Progenitor cell of endocrine pancreas (in vitro differentiated cells): ENCODE results near the gene CNIH2. TPM values are rescaled to one million over a fixed set of nuclear protein-coding genes. Genes with fewer than 3 reads are reported as not detected.
A peak's percentile ranks its signal among the peaks of the same experiment; 100 is the strongest.

Experiments
- DNase-seq: peaks from one replicate; pipeline ENCODE4 v3.0.0; 2021; ENCODE audit warnings: low spot score; ENCODE audit not compliant: unreplicated experiment
- H3K27ac Mint-ChIP-seq: 2 replicates; pipeline ENCODE4 v1.8.0; 2021; ENCODE audit warnings: mild to moderate bottlenecking, moderate library complexity, mixed read lengths
- H3K27me3 Mint-ChIP-seq: 2 replicates; pipeline ENCODE4 v1.8.0; 2021; ENCODE audit warnings: mixed read lengths
- H3K36me3 Mint-ChIP-seq: 2 replicates; pipeline ENCODE4 v1.8.0; 2022; ENCODE audit warnings: mixed read lengths; ENCODE audit not compliant: insufficient read depth
- H3K4me1 Mint-ChIP-seq: 2 replicates; pipeline ENCODE4 v1.8.0; 2021; ENCODE audit warnings: low read depth, mixed read lengths
- H3K4me3 Mint-ChIP-seq: 2 replicates; pipeline ENCODE4 v1.8.0; 2021; ENCODE audit warnings: low read depth, mild to moderate bottlenecking, moderate library complexity, mixed read lengths
- H3K9me3 Mint-ChIP-seq: 2 replicates; pipeline ENCODE4 v1.8.0; 2021; ENCODE audit warnings: low read depth, mixed read lengths
- total RNA-seq: library from RNA; stranded (reverse); gene quantifications from 2 replicates; pipeline ENCODE4 v1.2.1, GENCODE V29; 2021
- TF ChIP-seq, protein P1 (sequence below): fragments of 200-600 bp; sonication (generic); IDR thresholded peaks from one replicate; pipeline ENCODE4 v1.5.0; 2021; ENCODE audit warnings: antibody characterized with exemption, mild to moderate bottlenecking; ENCODE audit not compliant: unreplicated experiment

The CNIH2 gene
- total RNA-seq, 1 donor from 2014 or later = 21.3 TPM

DNA sequence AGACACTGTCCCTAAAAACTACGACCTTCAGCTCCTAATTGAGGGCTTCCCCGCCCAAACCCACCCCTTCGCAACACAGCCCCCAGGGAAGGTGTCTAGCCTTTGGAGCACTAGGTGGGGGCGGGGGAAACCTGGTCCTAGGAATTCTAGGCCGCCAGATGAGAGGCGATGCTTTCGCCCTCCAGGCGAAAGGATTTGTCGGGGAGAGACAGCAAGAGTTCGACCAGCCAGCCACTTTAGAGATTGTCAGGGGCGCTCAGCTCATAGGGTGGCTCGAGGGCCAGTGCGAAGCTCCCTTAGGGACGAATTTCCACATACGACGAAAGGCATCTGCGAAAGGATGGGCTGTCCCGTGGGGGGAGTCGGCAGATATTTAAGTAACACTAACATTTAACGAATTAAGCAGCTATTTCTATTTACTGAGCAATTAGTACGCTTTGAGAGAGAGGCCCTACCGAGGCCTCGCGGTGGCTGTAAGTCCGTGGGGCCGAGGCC lies 33.5 kb downstream of the CNIH2 start:
- no peak for DNase-seq
- H3K4me3 Mint-ChIP-seq = peak overlapping the region; percentile 88

DNA sequence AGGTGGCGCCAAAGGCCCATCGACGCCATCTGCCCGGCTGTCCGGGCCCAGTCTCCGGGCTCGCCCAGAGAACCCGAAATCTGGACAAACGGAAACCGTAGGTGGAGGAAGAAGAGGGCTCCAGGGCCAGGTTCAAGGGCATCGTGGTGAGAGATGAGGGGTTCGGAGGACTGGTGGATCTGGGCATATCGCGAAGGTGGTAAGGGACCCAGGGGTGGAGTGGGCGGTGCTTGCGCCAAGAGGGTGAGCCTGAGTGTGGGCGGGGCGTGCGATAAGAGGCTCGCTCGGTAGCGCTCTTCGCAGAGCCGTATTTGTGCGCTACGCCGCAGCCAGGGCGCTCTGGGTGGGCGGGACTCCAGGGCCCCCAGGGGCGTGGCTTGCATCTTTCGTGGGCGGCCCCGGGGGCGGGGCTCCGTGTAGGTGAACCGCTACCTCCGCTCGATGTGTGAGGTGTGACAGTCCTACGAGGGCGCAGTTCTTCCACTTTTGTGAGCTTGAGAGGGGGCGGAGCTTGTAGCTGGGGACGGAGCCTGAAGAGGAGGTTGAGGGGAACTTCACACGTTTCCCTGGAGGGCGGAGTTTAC lies 34.1 kb downstream of the CNIH2 start:
- peak; percentile 68 for DNase-seq
- H3K9me3 Mint-ChIP-seq = no peaks in the 10 kb centered on the region
- TF ChIP-seq, protein P1, sequence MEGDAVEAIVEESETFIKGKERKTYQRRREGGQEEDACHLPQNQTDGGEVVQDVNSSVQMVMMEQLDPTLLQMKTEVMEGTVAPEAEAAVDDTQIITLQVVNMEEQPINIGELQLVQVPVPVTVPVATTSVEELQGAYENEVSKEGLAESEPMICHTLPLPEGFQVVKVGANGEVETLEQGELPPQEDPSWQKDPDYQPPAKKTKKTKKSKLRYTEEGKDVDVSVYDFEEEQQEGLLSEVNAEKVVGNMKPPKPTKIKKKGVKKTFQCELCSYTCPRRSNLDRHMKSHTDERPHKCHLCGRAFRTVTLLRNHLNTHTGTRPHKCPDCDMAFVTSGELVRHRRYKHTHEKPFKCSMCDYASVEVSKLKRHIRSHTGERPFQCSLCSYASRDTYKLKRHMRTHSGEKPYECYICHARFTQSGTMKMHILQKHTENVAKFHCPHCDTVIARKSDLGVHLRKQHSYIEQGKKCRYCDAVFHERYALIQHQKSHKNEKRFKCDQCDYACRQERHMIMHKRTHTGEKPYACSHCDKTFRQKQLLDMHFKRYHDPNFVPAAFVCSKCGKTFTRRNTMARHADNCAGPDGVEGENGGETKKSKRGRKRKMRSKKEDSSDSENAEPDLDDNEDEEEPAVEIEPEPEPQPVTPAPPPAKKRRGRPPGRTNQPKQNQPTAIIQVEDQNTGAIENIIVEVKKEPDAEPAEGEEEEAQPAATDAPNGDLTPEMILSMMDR = peak; percentile 75
- peaks cover 2% of the 10 kb centered on the region for H3K4me1 Mint-ChIP-seq
- H3K27me3 Mint-ChIP-seq = peaks cover 50% of the 10 kb centered on the region
- H3K36me3 Mint-ChIP-seq = no peaks in the 10 kb centered on the region
- H3K27ac Mint-ChIP-seq = peak overlapping the region; percentile 98
- H3K4me3 Mint-ChIP-seq = peak overlapping the region; percentile 88

More for the DNA sequence above, 33.5 kb downstream of the CNIH2 start:
- Mint-ChIP-seq H3K9me3 (no peaks in the 10 kb centered on the region), H3K36me3 (no peaks in the 10 kb centered on the region), H3K27me3 (peaks cover 51% of the 10 kb centered on the region), H3K27ac (peak overlapping the region; percentile 98), H3K4me1 (peaks cover 2% of the 10 kb centered on the region)
- TF ChIP-seq, protein P1 = no peak

DNA sequence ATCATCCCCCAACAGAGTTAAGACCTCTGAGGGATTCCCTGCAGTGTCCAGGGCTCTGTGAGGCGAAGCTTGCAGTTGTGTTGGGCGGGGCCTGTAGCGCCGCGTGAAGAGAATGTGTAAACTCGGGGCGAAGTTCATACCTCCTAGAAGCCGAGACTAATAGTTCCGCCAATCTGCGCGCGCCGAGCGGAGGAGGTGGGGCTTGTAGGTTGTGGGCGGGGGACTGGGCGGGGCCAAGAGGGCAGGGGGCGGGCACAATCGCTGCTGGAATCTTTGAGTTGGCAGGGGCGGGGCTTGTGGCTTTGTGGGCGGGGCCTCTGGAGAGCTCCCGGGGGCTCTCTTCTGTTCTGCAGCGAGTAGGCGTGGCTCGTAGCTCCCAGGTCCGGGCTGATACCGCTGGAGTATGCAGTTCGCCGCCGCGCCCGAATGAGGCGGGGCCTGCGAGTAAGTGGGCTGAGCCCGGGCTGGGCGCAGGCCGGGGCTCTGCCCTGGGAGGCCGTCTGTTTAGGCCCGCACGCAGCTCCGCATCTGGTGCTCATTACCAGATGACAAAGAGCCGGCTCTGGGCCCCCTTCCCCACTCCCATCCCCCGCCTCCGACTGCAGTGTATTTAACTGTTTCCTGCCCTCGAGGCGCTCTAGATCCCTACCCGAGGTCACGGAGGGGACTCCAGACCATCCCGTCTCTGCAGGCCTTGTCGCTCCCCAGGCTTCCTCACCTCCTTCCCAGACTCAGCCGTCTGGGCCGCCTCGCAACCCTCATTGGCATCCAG lies 34.8 kb downstream of the CNIH2 start:
- Mint-ChIP-seq H3K9me3 (no peaks in the 10 kb centered on the region), H3K27ac (peak overlapping the region; percentile 98), H3K4me3 (peak overlapping the region; percentile 88), H3K36me3 (no peaks in the 10 kb centered on the region), H3K4me1 (peaks cover 3% of the 10 kb centered on the region), H3K27me3 (peaks cover 47% of the 10 kb centered on the region)
- TF ChIP-seq, protein P1 = no peak
- DNase-seq = peak; percentile 96

GRCh38 chr11:66313321-66314185 lies 35.6 kb downstream of the CNIH2 start:
- DNase-seq = no peak
- Mint-ChIP-seq H3K36me3 (no peaks in the 10 kb centered on the region), H3K27ac (peak overlapping the region; percentile 77), H3K4me3 (peak overlapping the region; percentile 64), H3K27me3 (peaks cover 50% of the 10 kb centered on the region), H3K4me1 (peaks cover 3% of the 10 kb centered on the region), H3K9me3 (no peaks in the 10 kb centered on the region)
- TF ChIP-seq, protein P1 = peak; percentile 25

DNA sequence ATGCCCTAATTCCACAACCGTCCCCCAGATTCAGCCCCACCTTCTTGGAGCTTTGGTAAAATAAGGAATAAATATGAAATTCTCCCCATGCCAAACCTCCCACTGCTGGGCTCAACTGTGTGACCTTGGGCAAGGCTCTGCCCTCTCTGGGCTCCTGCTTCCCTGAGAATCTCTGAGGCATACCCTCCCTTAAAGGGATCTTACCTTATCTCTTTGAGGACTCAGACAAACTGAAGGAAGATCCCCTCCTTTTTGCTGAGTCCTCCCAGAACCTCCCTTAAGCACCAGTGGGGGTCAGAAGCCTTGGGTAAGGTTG lies 36.2 kb downstream of the CNIH2 start:
- Mint-ChIP-seq H3K9me3 (no peaks in the 10 kb centered on the region), H3K4me3 (no peak overlapping the region), H3K36me3 (no peaks in the 10 kb centered on the region), H3K27ac (no peak overlapping the region), H3K27me3 (peaks cover 54% of the 10 kb centered on the region), H3K4me1 (peaks cover 3% of the 10 kb centered on the region)
- no peak for DNase-seq
- TF ChIP-seq, protein P1 = no peak
